IPS-15b (cell line): ENCODE results near the gene TAF4B.
"Not testable (repeated sequence)": the region's sequence is repeated elsewhere in the genome, so short reads cannot be mapped to it uniquely, and the experiment has no call there.

ENCODE experiments used
- H3K27me3 ChIP-seq: one replicate; pipeline ENCODE4 v1.6.1; 2013; ENCODE audit warnings: low read length; ENCODE audit not compliant: control insufficient read depth, insufficient read depth
- H3K36me3 ChIP-seq: one replicate; pipeline ENCODE4 v1.6.1; 2013; ENCODE audit warnings: low read length; ENCODE audit not compliant: control insufficient read depth, insufficient read depth
- H3K4me1 ChIP-seq: one replicate; pipeline ENCODE4 v1.6.1; 2013; ENCODE audit warnings: mild to moderate bottlenecking, low read length; ENCODE audit not compliant: control insufficient read depth, insufficient read depth
- H3K4me3 ChIP-seq: one replicate; pipeline ENCODE4 v1.5.1; 2013; ENCODE audit warnings: low read depth, low read length
- H3K9ac ChIP-seq: one replicate; pipeline ENCODE4 v1.6.1; 2013; ENCODE audit warnings: low read depth, mild to moderate bottlenecking, low read length
- H3K9me3 ChIP-seq: one replicate; pipeline ENCODE4 v1.6.1; 2013; ENCODE audit warnings: mild to moderate bottlenecking, low read length; ENCODE audit not compliant: control insufficient read depth, insufficient read depth

The TAF4B gene

GRCh38 chr18:26436176-26437051, 210.2 kb downstream of the TAF4B start:
- Histone ChIP-seq H3K9me3 (no peaks in the 10 kb centered on the region), H3K9ac (no peak overlapping the region), H3K4me1 (no peaks in the 10 kb centered on the region), H3K36me3 (no peaks in the 10 kb centered on the region), H3K27me3 (no peaks in the 10 kb centered on the region), H3K4me3 (no peak overlapping the region)

- not testable (repeated sequence) for H3K4me3 ChIP-seq, H3K9me3 ChIP-seq, H3K27me3 ChIP-seq, H3K4me1 ChIP-seq, H3K36me3 ChIP-seq, H3K9ac ChIP-seq
These were observed 211.4 kb downstream of the TAF4B start for GRCh38 chr18:26437634-26438033.

- Histone ChIP-seq H3K27me3 (no peaks in the 10 kb centered on the region), H3K9me3 (no peaks in the 10 kb centered on the region), H3K4me3 (no peak overlapping the region), H3K4me1 (no peaks in the 10 kb centered on the region), H3K36me3 (no peaks in the 10 kb centered on the region), H3K9ac (no peak overlapping the region)
These were observed 212.7 kb downstream of the TAF4B start for GRCh38 chr18:26438980-26439379.

- Histone ChIP-seq H3K36me3 (no peaks in the 10 kb centered on the region), H3K9ac (no peak overlapping the region), H3K4me1 (no peaks in the 10 kb centered on the region), H3K4me3 (no peak overlapping the region), H3K9me3 (no peaks in the 10 kb centered on the region), H3K27me3 (no peaks in the 10 kb centered on the region)
These were observed 213.3 kb downstream of the TAF4B start for GRCh38 chr18:26439537-26439936.

GRCh38 chr18:26440644-26441043, 214.4 kb downstream of the TAF4B start:
- no peaks in the 10 kb centered on the region for H3K4me1 ChIP-seq
- H3K36me3 ChIP-seq, result no peaks in the 10 kb centered on the region
- no peak overlapping the region for H3K4me3 ChIP-seq
- no peaks in the 10 kb centered on the region for H3K9me3 ChIP-seq
- no peak overlapping the region for H3K9ac ChIP-seq
- H3K27me3 ChIP-seq, result no peaks in the 10 kb centered on the region
